HG03175 (cell line): ENCODE measurements around the gene PMAIP1.
A peak's percentile ranks its signal among the peaks of the same experiment; 100 is the strongest.
"Not testable (repeated sequence)": the region's sequence is repeated elsewhere in the genome, so short reads cannot be mapped to it uniquely, and the experiment has no call there.

Experiments used
- ATAC-seq: cut with Tn5 transposase; IDR thresholded peaks from one replicate; pipeline ENCODE4 v1.9.1; 2021; ENCODE audit warnings: mild to moderate bottlenecking, moderate library complexity; ENCODE audit not compliant: unreplicated experiment

Gene PMAIP1

GRCh38 chr18:59884351-59884750 lies 15.4 kb upstream of the PMAIP1 start:
- no peak for ATAC-seq

GRCh38 chr18:59885579-59886163 lies 14.1 kb upstream of the PMAIP1 start:
- peak; percentile 91 for ATAC-seq

GRCh38 chr18:59886399-59886798 lies 13.4 kb upstream of the PMAIP1 start:
- ATAC-seq, result not testable (repeated sequence)

GRCh38 chr18:59892123-59892522 lies 7.7 kb upstream of the PMAIP1 start:
- no peak for ATAC-seq

- ATAC-seq, result no peak
Observed at GRCh38 chr18:59893971-59894370, 5.8 kb upstream of the PMAIP1 start.

GRCh38 chr18:59897321-59897954 lies 2.4 kb upstream of the PMAIP1 start:
- ATAC-seq, result no peak

GRCh38 chr18:59898093-59898492 lies 1.7 kb upstream of the PMAIP1 start:
- no peak for ATAC-seq

GRCh38 chr18:59898609-59899297 lies 1.0 kb upstream of the PMAIP1 start:
- no peak for ATAC-seq

- peak; percentile 45 for ATAC-seq
Observed at GRCh38 chr18:59900222-59901128, 679 bp downstream of the PMAIP1 start.

- no peak for ATAC-seq
Observed at GRCh38 chr18:59902131-59902992, 2.6 kb downstream of the PMAIP1 start.

GRCh38 chr18:59902993-59903610 lies 3.3 kb downstream of the PMAIP1 start:
- no peak for ATAC-seq

- no peak for ATAC-seq
Observed at GRCh38 chr18:59904011-59904601, 4.3 kb downstream of the PMAIP1 start.

- ATAC-seq, result no peak
Observed at GRCh38 chr18:59905686-59906091, 5.9 kb downstream of the PMAIP1 start.

- ATAC-seq, result no peak
Observed at GRCh38 chr18:59906203-59906602, 6.4 kb downstream of the PMAIP1 start.

- ATAC-seq, result no peak
Observed at GRCh38 chr18:59907172-59907571, 7.4 kb downstream of the PMAIP1 start.

GRCh38 chr18:59907660-59908059 lies 7.9 kb downstream of the PMAIP1 start:
- ATAC-seq, result no peak

- ATAC-seq, result no peak
Observed at GRCh38 chr18:59908799-59909198, 9.0 kb downstream of the PMAIP1 start.

GRCh38 chr18:59909289-59910036 lies 9.7 kb downstream of the PMAIP1 start:
- no peak for ATAC-seq

GRCh38 chr18:59910967-59911366 lies 11.2 kb downstream of the PMAIP1 start:
- ATAC-seq, result no peak
